ENCODE measurements around the gene CHURC1.

CHURC1 gene

GRCh38 chr14:64919215-64919614 lies 5.0 kb downstream of the CHURC1 start:
- Histone ChIP-seq H3K4me3 (no peak overlapping the region), H3K27ac (peak overlapping the region; percentile 39 to 50)

GRCh38 chr14:64919618-64920017 lies 5.4 kb downstream of the CHURC1 start:
- DNase-seq: no peak
- TF ChIP-seq CTCF (IDR thresholded peaks at IDR 0.05): no peak
- no peaks in the 10 kb centered on the region for H3K9me3 ChIP-seq
- H3K4me1 ChIP-seq: peaks cover 0 to 73% (median 42%) of the 10 kb centered on the region in 4 donors
- peak overlapping the region; percentile 39 to 50 for H3K27ac ChIP-seq
- intact Hi-C loops (cut with DNase I; ENCODE audit: low total_unique reads): no loop called here
- H3K36me3 ChIP-seq: peaks cover 8 to 13% (median 8%) of the 10 kb centered on the region in 3 donors
- H3K27me3 ChIP-seq: no peaks in the 10 kb centered on the region
- H3K4me3 ChIP-seq: no peak overlapping the region

More at GRCh38 chr14:64919215-64919614, 5.0 kb downstream of the CHURC1 start:
- Histone ChIP-seq H3K27me3 (no peaks in the 10 kb centered on the region), H3K9me3 (no peaks in the 10 kb centered on the region), H3K36me3 (peaks cover 4 to 9% (median 4%) of the 10 kb centered on the region in 3 donors), H3K4me1 (peaks cover 0 to 69% (median 42%) of the 10 kb centered on the region in 4 donors)
- TF ChIP-seq CTCF (IDR thresholded peaks at IDR 0.05): no peak
- intact Hi-C loops (cut with DNase I; ENCODE audit: low total_unique reads): no loop called here
- no peak for DNase-seq

- Histone ChIP-seq H3K27ac (peak overlapping the region; percentile 39 to 50), H3K9me3 (no peaks in the 10 kb centered on the region), H3K27me3 (no peaks in the 10 kb centered on the region), H3K36me3 (peaks cover 16 to 19% (median 16%) of the 10 kb centered on the region in 3 donors), H3K4me1 (peaks cover 0 to 76% (median 36%) of the 10 kb centered on the region in 4 donors), H3K4me3 (no peak overlapping the region)
- DNase-seq: no peak
- no peak for TF ChIP-seq CTCF (IDR thresholded peaks at IDR 0.05)
- intact Hi-C loops (cut with DNase I; ENCODE audit: low total_unique reads): no loop called here
These were observed 6.2 kb downstream of the CHURC1 start for GRCh38 chr14:64920465-64920864.

- no peak for TF ChIP-seq CTCF (IDR thresholded peaks at IDR 0.05)
- H3K27me3 ChIP-seq: no peaks in the 10 kb centered on the region
- peaks cover 0 to 69% (median 18%) of the 10 kb centered on the region in 4 donors for H3K4me1 ChIP-seq
- no peak overlapping the region for H3K27ac ChIP-seq
- H3K36me3 ChIP-seq: peaks cover 25 to 35% (median 27%) of the 10 kb centered on the region in 3 donors
- intact Hi-C loops (cut with DNase I; ENCODE audit: low total_unique reads): no loop called here
- no peak for DNase-seq
- no peaks in the 10 kb centered on the region for H3K9me3 ChIP-seq
- no peak overlapping the region for H3K4me3 ChIP-seq
These were observed 8.8 kb downstream of the CHURC1 start for GRCh38 chr14:64923015-64923414.

- no peak overlapping the region for H3K4me3 ChIP-seq
- H3K36me3 ChIP-seq: peaks cover 30 to 44% (median 34%) of the 10 kb centered on the region in 3 donors
- intact Hi-C loops (cut with DNase I; ENCODE audit: low total_unique reads): no loop called here
- no peak for TF ChIP-seq CTCF (IDR thresholded peaks at IDR 0.05)
- H3K27ac ChIP-seq: no peak overlapping the region
- H3K9me3 ChIP-seq: no peaks in the 10 kb centered on the region
- DNase-seq: no peak
- no peaks in the 10 kb centered on the region for H3K27me3 ChIP-seq
- peaks cover 0 to 69% (median 27%) of the 10 kb centered on the region in 4 donors for H3K4me1 ChIP-seq
These were observed 12.2 kb downstream of the CHURC1 start for GRCh38 chr14:64926398-64926995.
